Activated CD4-positive, alpha-beta T cell treated with anti-CD3 and anti-CD28 coated beads, Interleukin-2, amount 50 U/mL, for 48 hours (primary cell): ENCODE data around the gene SIT1.

ENCODE experiments used
- DNase-seq, 2 experiments: peaks; one replicate each; pipeline ENCODE4 v3.0.0-alpha.2; 2020

The SIT1 gene

DNA sequence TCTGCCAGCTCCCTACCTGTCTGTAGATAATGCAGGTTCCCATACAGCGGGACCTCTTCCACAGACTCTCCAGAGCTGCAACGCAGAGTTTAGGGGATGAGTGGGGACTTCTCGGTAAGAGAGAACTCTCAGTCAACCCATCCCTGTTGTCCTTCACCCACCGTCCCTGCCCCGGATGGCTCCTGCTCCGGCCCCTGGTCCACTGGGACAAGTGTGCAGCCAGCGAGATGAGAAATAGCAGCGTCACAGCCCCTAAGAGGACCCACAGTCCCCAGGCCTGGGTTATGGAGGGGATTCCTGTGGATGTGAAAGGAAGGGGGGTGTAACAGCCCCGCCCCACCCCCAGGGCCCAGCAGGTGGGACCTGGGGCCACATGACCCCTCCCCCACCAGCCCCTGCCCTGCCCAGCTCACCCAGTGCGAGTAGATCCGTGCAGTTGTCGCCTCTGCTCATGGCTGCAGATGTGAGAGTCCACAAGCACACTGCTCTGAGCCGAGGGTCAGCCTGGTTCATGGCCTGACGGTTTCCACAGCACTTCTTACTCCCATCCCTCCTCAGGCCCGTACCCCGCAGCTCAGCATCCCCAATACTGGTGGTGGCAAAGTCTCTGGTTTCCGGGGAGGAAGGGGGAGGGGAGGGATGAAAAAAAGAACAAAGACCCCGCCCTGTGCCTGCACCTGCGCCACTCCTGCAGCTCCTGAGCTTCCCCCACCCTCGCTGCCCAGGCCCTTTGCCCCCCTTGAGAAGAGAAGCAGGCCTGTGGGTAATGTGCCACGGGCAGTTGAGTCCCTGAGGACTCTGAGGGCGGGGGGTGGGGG lies at the start of gene SIT1:
Gene SIT1 (minus strand): TSS at position 591 of the 818 bp plus-strand sequence. CDS start 78 bp downstream, at position 513.
- DNase-seq: peak; percentile 64 to 71

DNA sequence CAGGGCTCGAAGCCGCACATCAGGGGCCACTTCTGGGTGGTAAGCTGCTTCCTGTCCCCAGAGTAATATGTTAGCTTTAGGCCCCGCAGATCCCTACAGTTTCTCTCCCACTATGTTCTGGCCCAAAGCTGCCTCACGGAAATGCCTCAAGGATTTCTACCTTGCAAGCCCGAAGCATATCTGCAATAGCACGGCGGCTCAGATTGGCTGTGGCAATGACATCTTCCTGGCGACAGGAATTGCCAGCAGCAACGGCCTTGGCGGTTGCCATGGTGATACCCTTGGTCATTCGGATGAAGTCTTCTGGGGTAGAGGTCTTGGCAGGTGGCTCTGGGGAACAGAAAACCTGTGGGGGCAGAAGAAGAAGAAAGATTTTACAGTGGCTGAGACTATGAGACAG lies 49.3 kb upstream of the SIT1 start:
- DNase-seq: no peak

DNA sequence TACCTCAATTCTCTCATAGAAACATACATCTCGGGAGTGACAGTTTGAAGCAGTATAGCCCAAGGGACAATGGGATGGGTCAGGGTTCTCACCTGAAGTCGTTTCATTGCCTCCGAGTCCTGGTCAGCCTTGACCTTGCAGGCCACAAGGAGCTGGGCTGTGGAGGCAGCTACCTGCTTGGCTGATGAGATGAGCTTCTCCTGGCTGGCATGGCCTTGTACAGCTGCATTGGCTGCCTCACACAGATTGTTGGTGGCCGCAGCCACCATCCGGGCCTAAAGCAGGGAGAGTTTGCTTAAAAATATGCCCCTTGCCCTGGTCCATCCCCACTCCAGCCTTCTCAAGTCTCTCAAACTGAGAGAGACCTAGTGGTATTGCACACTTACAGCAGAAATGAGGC lies 47.5 kb upstream of the SIT1 start:
- no peak for DNase-seq

- DNase-seq: no peak
These were observed 46.8 kb upstream of the SIT1 start for GRCh38 chr9:35697486-35697885.

GRCh38 chr9:35696520-35697215 lies 45.9 kb upstream of the SIT1 start:
- peak; percentile 56 to 68 for DNase-seq

DNA sequence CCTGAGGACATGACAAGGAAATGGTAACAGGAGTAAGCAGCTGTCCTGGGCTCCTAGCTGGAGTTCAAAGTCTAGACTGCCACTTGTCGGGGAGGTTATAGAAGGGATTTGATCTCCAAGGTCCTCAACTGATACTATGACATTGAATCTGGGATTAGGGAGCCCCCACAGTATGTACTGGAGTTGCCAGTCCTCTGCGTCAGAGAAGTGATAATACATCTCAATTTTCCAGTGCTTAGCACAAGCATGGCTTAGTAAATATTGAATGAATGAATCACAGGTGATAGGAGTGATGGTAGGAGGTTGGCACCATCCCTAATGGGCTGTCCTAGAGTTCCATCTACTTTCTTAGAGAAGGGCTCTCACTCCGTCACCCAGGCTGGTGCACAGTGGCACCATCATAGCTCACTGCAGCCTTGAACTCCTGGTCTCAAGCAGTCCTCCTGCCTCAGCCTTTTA lies 45.2 kb upstream of the SIT1 start:
- no peak for DNase-seq

DNA sequence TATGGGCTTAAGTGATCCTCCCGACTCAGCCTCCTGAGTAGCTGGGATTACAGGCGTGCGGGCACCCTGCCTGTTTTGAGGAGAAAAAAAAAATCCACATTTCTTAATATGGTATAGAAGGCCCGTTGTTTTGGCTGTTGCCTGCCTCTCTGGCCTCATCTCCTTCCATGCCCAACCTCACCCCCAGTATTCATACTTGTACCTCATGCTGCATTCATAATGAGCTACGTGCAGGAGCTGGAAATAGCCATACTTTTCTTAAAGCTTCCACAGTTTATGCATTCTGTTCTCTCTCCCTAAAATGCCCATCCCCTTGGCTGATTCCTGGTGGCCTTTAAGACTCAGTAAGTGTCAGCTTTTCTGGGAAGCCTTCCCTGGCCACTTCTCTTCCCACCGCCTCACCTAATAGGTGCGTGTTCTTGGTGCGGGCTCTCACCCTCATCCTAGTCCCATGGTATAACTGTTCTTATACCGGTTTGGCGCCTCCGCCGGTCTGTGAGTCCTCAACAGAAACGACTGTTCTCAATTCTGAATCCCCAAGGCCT lies 41.1 kb upstream of the SIT1 start:
- no peak for DNase-seq

- no peak for DNase-seq
These were observed 40.6 kb upstream of the SIT1 start for GRCh38 chr9:35691334-35691650.

DNA sequence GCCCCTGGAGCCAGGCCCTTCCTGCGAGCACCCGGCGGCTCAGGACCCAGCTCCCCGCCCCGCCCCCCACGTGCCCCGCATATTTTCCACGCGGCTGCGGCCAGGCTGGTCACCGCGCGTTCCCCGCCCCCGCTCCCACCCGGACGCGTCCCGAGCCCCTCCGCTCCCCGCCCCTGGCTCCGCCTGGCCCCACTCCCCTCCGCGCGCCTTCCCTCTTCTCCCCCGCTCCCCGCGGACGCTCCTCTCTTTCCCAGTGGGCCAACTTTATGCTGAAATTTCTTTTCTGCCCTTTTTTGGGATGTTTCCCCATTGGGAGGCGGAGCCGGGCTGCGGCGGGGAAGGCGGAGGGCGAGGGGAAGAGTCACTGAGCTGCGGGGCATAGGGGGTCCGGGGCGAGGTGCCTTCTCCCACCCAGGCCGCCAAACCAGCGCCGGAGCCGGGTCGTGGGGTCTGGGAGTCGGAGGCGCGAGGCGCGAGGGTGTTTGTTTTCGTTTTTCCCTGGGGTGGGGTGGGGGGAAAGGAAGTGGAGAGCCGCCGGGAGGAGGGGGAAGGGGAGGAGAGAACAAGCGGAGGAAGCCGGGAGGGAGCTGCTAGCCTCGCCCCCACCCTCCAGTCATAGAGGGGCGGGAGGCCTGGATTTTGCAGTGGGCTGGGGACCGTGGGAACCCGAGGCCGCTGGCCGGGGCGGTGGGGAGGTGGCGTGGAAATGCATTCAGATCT lies 40.0 kb upstream of the SIT1 start:
- peak; percentile 50 to 52 for DNase-seq

DNA sequence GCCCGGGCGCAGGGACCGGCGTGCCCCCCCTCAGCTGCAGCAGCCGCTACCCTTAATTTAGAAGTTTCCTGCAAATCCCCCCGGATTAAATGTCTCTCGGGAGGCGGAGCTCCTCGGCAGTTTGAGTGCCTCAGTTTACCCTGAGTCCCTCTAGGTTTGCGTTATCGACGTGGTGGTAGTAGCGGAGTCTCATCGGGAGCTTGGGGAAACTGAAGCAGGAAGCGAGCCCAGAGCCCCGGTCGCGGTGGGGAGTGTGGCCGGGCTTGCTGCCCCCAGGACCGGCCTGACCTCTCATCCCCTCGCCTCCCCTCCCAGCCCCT lies 39.5 kb upstream of the SIT1 start:
- no peak for DNase-seq

GRCh38 chr9:35689542-35690293 lies 39.0 kb upstream of the SIT1 start, which contains the start of gene TPM2:
TSS of gene TPM2 (minus strand) at chr9:35689925. CDS start at chr9:35689817, 108 bp downstream.
- no peak for DNase-seq

- peak in 1 of 2 experiments; percentile 16 for DNase-seq
These were observed 38.1 kb upstream of the SIT1 start for GRCh38 chr9:35688558-35689541.

DNA sequence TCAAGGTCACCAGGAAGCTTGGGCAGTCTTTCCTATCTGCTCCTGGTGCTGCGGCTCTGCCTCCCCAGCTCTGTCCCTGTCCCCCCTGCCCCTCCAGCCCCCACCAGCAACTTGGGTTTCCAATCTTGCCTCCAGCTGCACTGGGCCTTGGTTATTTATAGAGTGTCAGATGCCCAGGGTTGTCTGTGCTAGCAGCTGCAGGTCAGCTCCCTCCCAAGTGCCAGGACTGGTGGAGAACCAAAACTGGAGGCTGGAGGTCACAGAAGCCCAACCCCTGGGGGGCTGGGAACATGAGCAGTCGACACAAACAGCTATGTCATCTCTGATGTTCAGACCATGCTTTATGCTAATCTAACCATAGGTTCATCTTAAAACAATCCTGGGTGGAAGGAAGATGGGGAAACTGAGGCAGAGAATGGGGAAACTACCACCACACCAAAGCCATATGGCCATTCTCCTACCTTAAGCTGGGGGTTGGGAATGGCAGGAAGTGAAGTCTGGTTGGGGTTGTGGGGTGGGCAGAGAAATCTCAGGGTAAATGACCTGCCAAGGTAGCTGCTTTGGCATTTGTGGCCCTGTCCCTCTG lies 37.3 kb upstream of the SIT1 start:
- no peak for DNase-seq

DNA sequence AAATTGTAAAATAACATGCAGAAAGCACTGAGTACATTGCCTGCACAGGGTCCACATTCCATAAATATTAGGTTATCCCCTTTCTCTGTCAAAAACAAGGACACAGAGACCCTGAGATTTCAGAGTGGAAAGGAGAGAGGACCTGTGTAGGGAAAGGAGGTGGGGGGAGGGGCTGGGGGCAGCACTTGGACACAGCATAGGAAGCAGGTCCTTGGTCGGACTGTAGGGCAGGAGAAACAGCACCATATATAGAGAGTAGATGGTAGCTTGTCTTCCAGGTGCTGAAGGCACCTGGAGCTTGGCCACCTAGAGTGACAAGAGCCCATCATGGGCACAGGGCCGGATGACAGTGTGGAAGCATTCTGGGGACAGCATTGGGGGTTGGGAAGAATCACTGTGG lies 36.6 kb upstream of the SIT1 start:
- no peak for DNase-seq

DNA sequence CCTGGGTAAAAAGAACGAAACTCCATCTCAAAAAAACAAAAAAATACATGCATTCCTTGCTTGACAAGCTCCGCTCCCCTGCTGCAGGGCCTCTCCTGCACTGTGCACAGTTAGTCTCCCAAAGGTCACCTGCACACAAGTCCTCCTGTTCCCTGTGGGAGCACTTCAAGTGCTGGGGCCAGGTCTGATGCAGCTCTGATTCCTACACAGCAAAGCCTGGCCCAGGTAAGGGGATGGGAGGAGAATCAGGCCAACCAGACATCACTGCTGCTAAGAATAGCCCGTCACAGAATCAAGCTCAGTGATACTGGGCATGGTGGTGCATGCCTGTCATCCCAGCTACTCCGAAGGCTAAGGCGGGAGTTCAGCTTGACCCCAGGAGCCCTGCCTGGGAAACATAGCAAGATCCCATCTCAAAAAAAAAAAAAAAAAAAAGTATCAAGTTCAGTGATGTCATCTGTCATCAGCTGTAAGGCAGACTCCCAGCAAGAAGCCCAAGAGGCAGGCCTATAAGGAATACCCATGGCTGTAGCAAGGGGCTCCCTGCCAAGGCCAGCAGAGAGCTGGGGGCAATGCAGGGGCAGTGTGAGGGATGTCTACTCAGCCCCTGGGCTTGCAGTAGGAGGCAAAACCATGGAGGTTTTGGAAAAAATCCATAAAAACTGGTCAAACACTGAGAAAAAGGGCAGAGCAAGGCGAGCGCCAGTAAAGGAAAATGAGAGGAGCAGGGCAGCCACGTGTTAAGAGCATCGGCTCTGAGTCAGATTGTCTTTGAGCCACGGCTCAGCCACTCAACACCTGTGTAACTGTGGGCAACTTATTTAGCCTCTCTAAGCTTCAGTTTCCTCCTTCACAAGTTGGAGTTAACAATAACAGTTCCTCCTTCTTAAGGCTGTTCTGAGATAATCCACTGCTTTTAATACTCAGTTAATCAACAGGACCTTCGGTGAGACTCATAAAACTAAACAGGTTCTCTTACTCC lies 35.8 kb upstream of the SIT1 start:
- no peak for DNase-seq

DNA sequence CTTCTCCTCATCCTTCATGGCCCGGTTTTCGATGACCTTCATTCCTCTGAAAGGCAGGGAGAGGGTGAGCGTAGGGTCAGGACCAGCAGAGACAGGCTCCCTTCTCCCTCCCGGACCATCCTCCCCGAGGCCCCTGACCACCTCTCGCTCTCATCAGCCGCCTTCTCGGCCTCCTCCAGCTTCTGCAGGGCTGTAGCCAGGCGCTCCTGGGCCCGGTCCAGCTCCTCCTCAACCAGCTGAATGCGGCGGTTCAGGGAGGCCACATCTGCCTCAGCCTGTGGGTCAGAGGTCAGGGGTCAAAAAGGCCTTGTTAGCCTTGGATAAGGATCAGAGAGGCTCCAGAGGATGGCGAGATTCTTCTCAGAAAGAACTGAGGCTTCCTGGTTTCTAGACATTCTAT lies 34.8 kb upstream of the SIT1 start:
- no peak for DNase-seq

GRCh38 chr9:35684921-35685320 lies 34.2 kb upstream of the SIT1 start:
- no peak for DNase-seq

DNA sequence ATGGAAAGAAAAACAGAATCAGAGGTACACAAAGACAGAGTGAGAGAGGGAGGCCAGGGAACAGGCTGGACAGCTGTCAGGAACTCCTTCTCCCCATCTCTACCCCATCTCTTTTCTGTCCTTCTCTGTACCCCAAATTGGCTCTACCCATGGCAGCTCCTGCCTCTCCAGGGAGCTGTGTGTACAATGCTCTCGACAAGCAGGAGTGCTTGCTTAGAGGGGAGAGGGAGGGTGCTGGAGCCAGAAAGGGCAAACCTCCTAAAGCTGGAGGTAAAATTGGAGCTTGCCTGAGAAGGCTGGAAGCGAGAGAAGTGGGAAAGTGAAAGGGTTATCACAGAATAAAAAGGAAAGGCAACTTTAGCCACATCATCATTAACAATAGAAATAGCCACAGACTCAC lies 32.6 kb upstream of the SIT1 start:
- DNase-seq: no peak

DNA sequence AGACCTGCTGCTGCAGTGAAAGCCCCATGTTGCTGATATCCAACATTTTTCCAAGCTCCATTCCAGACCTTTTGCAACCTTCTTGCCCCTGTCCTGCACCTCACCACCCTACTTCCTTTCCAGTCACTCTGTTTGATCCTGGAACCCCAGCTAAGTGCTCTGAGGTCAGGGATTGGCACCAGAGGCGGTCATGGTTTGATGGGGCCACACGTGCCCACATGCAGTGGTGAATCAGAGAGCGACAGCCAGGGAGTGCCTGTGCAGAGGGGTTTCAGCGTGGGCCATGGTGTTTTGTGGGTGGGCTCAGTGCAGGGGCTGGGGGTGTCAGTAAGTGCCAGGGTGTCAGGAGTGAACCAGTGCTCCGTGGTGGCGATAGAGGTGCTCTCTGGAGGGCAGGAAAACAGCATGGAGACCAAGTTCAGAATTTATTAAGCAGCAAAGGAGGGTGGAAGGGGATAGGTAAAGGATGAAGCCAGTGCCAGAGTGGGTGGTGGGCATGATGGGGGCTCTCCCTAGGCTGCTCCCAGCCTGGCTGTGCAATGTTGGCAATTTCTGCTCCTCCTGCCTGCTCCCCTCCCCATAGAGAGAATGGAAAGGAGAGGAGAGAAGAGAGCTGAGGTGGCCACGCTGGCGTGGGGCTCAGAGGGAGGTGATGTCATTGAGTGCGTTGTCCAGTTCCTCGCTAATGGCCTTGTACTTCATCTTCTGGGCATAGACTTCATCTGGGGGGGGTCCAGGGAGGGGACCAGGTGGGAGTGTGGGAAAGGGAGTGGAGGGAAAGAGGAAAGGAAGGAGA lies 32.0 kb upstream of the SIT1 start:
- DNase-seq: no peak
